Measurements from ENCODE around the gene METRNL. TPM values are rescaled to one million over a fixed set of nuclear protein-coding genes. Genes with fewer than 3 reads are reported as not detected.

METRNL gene
- polyA plus RNA-seq, 3 donors = 34.3 to 65.4 (median 61.8) TPM

DNA sequence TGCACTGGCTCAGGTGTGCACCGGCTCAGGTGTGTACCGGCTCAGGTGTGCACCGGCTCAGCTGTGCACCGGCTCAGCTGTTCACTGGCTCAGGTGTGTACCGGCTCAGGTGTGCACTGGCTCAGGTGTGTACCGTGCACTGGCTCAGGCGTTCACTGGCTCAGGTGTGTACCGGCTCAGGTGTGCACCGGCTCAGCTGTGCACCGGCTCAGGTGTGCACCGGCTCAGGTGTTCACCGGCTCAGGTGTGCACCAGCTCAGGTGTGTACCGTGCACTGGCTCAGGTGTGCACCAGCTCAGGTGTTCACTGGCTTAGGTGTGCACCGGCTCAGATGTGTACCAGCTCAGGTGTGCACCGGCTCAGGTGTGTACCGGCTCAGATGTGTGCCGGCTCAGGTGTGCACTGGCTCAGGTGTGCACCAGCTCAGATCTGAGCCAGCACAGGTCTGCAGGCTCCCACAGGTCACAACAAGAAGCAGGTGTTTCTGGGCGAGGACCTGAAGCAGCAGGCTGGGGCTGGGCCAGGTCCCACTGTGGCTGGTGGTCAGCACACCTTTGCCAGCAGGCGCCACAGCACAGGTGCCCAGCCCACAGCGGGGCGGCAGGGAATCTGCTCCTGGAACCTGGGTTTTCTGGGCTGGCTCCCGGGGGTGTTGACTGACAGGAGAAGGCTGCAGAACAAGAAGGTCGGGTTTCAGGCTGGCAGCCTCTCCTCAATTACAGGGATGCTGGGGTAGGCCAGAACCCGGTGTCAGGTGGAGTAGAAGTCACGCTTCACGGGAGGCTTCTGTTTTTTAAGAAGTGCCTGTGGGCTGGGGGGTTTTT lies 17.2 kb downstream of the METRNL start:
- peak in 3 of 11 donors; percentile 71 to 81 (median 80) for DNase-seq (ENCODE audit: extremely low read depth in 1 of 11, low read depth in 9 of 11, low spot score in 4 of 11)

DNA sequence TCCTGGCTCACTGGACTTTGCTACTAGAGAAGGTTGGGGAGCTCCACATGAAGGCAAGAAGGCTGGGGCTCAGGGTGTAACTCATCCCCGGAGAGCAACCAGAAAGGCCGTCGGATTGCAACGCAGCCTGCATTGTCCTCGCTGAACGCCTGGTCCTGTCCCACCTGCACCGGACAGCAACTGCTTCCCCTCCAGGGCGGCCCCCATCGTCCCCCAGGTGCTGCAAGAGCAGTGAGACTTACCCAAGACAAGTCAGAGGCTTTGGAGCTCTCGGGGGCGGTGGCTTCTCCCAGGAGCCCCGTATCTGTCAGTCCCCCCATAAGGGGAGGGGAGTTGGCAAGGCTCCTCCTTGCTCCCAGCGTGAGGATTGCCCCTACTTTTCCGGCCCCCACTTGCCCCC lies 18.4 kb downstream of the METRNL start:
- DNase-seq (ENCODE audit: extremely low read depth in 1 of 11, low read depth in 9 of 11, low spot score in 4 of 11) = no peak

DNA sequence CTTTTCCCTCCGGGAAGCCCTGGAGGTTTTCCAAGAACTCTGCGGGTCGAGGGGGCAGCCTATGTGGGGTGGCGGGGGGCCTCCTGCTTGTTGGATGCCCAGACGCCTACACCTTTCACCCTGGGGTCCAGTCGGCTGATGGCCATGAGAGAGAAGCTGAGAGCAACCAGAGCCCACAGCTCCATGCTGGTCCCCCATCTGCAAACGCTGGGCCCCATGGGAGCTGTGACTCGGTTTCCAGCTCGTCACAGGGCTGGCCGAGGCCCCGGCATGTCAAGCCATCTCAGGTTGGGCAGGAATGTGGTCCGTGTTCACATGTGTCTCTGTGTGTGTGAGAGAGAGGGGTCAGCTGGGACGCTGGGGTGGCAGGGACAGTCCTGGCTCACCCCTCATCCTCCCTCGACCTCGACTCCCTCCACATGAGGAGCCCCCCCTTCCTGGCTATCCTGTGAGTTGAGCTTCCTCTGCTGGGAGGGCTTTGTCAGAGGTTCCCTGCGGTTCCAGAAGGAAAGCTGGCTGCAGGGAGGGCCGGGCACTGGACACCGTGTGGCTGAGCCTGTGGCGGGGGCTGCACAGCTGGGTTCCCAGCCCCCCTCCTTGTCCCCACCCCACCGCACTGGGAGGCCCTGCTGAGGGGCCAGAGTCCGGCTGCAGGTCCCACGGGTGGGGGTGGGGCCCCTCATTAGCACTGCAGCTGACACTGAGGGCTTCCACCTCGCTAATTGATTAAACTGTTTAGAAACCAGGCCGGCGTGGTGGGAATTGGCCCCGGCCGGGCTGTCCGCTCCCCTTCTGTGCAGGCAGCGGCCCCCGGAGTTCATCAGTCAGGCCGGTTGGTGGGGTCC lies 19.1 kb downstream of the METRNL start:
- no peak for DNase-seq (ENCODE audit: extremely low read depth in 1 of 11, low read depth in 9 of 11, low spot score in 4 of 11)

DNA sequence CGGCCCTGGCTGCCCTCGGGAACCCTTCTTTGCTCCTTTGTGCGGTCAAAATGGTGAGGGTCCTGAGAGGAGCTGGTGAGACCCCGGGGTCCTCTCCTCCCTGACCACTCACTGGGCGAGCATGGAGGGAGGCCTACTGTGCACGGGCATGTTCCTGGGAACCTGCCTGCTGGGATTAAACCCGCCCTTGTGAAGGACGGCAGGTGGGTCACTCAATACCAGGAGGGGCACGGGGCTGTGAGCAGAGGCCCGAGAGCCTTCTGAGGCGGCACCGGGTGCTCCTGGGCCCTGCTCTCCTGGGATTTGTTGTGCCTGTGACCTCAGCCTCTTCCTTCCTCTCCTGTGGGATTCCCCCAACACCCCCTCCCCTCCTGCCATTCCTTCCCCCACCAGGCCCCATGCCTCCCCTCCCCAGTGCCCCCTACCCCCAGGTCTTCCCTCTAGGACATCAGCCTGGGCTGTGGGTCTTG lies 19.7 kb downstream of the METRNL start:
- DNase-seq (ENCODE audit: extremely low read depth in 1 of 11, low read depth in 9 of 11, low spot score in 4 of 11) = no peak

DNA sequence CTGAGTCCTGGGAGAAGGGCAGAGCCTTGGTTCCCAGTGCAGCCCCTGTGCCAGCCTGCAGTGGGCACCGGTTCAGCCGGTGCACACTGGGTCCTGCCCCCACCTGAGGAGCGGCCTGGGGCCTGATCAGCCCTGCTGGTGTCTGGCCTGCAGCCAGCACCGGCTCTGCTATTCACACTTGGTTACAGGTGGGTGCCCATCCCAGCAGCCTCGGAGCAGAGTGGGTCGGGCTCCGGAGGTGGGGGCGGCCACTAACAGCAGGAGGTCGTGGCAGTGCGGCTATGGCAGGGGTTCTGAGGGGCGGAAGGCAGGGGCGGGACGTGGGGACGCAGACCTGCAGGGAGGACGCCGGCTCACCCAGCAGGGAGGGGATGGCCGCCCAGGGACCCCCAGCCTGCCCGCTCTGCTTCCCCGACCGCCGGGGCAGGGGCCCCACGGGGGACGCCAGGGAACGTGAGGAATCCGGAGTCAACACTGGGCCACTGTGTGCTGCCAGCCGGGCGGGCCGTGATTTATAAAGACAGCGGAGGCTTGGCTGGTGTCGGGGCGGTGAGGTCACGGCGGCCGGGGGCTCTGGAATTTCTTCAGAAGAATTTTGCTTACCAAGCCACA lies 20.3 kb downstream of the METRNL start:
- DNase-seq (ENCODE audit: extremely low read depth in 1 of 11, low read depth in 9 of 11, low spot score in 4 of 11) = peak in 2 of 11 donors; percentile 68 to 78

DNA sequence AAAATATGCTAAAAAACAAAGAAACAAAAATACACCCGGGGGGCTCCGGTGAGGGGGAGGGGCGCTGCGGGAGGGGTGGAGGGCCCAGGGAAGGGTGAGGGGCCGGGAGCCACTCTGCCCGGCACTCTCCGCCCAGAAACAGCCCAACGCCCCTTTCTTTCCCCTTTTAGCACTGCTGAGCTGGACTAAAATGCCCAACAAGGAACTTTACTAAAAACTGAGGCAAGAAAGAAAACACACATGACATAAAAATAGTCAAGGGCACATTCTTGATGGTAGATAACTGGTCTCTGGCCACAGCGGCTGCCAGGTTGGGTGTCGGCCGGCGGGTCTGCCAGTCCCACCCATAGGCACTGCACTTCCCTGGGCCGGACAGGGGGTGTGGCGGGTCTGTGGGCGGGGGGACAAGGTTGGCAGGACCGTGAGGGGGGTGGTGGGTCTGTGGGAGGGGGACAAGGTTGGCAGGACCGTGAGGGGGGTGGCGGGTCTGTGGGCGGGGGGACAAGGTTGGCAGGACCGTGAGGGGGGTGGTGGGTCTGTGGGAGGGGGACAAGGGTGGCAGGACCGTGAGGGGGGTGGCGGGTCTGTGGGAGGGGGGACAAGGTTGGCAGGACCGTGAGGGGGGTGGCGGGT lies 20.9 kb downstream of the METRNL start:
- no peak for DNase-seq (ENCODE audit: extremely low read depth in 1 of 11, low read depth in 9 of 11, low spot score in 4 of 11)

DNA sequence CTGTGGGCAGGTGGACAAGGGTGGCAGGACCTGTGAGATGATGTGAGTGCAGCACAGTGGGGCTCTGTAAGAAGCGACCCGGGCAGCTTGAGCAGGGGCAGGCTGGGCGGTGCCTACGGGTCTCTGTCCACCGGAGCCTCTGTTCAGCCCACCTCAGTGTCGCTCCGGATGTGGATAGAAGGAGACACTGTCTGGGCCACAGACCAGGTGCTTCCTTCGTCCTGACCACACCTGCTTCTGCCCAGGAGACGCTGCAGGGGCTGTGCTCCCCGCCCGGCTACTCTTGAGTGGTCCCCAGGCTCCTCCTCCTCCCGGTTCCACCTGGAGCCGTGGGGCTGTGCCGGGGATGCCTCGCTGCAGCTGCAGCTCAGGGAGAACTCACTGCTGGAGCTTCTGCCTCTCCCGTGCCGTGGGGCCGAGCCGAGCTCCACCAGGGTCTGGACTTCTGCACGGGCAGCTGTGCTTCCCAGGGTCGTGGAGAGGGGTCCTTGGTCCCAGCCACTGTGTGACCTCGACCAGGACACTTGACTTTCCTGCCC lies 21.5 kb downstream of the METRNL start:
- no peak for DNase-seq (ENCODE audit: extremely low read depth in 1 of 11, low read depth in 9 of 11, low spot score in 4 of 11)

DNA sequence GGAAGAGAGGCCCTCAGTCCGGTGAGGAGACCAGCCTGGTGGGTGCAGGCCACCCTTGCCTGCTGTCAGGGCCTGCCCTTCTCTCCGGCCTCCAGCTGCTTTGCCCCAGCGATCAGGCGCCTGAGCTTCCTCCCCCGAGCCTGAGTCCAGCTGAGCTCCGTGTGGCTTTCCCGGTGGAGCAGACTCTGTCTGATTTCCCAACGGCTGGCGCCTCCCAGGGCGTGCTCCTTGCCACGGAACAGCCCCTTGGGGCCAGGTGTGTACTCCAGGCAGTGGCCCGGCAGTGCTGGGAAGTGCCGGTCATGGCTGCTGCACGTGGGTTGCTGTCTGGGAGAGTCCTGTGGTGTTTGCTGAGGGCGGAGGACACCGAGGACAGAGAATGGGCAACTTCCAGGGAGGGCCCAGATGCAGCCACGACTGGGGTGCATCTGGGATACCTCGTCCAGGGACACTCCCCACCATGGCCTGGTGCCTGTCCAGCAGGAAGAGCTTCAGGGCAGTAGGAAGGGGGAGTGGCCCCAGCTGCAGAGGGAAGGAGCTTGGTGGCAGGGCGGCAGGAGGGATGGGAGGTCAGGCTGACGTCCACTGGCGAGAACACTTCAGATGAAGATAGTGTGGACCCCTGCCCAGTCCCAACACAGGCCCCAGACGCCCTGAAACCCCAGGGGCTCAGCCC lies 22.5 kb downstream of the METRNL start:
- no peak for DNase-seq (ENCODE audit: extremely low read depth in 1 of 11, low read depth in 9 of 11, low spot score in 4 of 11)

DNA sequence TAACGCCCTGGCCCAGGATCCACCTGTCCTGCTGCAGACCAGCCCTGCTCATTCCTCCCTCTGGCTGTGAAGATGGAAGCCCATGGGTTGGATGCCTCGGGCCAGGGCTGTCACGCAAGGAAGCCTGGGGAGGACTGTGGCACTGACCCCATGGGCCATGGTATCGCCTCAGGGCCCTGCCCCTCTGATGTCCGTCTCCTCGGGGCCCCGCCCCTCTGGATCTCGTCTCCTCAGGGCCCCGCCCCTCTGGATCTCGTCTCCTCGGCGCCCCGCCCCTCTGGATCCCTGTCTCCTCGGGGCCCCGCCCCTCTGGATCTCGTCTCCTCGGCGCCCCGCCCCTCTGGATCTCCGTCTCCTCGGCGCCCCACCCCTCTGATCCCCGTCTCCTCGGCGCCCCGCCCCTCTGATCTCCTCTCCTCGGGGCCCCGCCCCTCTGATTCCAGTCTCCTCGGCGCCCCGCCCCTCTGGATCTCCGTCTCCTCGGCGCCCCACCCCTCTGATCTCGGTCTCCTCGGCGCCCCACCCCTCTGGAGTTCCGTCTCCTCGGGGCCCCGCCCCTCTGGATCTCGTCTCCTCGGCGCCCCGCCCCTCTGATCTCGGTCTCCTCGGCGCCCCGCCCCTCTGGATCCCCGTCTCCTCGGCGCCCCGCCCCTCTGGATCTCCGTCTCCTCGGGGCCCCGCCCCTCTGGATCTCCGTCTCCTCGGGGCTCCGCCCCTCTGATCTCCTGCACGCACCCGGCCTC lies 24.0 kb downstream of the METRNL start:
- DNase-seq (ENCODE audit: extremely low read depth in 1 of 11, low read depth in 9 of 11, low spot score in 4 of 11) = no peak

DNA sequence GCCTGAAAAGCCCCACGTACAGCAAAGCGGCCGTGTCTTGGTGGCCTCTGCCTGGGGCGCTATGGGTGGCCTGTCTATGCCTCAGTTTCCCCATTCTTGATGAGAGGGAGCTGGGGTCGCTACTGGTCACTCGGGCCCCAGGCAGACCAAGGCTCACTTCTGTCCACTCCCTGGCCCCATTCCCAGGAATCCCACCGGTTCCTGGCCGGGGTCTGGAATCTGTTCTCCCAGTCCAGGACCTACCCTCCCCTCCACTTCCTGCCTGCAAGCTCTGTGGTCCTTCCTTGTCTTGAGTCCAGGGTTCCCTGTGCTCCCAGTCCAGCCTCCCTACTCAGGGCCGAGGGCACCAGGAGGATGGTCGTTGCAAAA lies 24.5 kb downstream of the METRNL start:
- DNase-seq (ENCODE audit: extremely low read depth in 1 of 11, low read depth in 9 of 11, low spot score in 4 of 11) = no peak

DNA sequence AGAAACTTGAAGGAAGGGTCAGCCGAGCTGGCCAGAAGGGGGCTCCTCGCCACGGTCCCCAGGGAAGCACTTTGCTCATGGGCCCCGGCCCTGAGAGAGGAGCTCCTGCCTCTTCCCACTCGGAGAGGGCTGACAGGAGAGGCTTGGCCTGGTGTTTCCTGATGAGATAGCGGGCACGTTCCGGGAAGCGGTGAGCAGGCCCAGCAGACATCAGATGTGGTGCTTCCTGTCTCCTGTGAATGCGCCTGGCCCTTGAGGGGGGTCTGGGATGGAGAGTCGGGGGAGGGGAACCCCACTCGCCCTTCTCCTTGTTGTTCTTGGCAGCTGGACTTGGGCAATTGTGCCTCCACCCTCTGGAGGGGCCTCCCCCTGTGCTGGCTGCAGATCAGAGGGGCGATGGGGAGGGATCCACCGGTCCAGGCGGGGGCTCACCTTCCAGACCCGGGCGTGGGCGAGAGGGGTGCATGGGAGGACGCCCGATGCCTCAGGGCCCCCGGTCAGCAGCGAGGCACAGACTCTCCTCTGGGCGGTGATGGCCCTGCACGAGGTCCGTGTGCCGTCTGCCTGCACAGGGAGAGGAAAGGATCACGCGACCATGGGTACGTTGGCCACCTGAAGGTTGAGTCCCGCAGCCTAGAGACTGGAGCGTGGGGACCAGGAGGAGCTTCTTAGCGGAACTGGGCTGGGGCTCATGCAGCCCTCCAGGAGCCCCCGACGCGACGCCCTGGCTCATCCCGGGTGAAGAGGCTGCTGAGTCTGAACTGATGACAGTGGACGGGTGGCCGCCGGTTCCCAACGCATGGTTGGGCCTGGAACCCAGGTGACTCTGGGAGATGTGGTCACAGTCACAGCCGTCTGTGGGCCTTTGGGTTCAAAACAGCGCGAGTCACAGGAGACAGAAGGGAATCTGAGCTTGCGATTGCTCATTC lies 25.4 kb downstream of the METRNL start:
- DNase-seq (ENCODE audit: extremely low read depth in 1 of 11, low read depth in 9 of 11, low spot score in 4 of 11) = no peak

DNA sequence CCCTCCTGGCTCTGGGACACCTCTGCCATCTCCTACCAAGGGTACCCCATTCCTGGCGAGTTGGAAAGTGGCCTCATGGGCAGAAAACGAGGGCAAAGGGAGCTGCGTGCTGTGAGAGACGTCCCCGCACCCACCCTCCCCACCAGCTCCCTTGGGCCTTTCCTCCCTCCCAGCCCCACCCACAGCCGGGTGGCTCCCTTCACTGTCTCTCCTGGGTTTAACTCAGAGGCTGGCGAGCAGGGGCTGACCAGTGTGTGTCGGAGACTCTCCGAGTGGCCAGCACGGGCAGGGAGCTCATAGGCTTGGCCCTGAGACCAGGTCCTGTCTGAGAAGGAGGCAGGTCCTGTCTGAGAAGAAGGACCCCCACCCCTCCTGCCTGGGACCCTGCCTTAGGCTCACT lies 26.1 kb downstream of the METRNL start:
- no peak for DNase-seq (ENCODE audit: extremely low read depth in 1 of 11, low read depth in 9 of 11, low spot score in 4 of 11)

DNA sequence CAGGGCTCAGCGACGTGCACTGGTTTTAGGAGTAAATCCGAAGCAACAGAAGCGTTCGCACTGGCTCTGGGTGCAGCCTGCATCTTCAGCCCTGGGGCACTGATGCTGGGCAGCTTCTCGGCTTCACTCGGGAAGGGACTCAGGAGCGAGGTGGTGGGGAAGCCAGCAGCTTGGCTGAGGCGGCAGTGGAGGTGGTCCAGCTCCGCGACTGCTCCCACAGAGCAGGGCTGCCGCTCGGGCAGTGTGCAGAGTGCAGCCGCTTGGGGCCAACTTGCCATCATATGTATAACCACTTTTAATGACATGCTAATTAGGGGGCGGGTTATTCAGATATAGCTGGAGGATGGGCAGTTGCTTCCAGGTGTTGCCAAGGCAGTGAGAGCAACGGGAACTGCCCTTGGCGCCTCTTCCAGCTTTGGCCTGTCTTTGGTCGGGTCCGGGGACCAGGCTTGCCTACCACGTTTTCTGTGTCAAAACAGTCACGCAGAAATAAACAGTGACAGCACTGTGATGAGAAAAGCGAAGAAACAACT lies 26.7 kb downstream of the METRNL start:
- no peak for DNase-seq (ENCODE audit: extremely low read depth in 1 of 11, low read depth in 9 of 11, low spot score in 4 of 11)

DNA sequence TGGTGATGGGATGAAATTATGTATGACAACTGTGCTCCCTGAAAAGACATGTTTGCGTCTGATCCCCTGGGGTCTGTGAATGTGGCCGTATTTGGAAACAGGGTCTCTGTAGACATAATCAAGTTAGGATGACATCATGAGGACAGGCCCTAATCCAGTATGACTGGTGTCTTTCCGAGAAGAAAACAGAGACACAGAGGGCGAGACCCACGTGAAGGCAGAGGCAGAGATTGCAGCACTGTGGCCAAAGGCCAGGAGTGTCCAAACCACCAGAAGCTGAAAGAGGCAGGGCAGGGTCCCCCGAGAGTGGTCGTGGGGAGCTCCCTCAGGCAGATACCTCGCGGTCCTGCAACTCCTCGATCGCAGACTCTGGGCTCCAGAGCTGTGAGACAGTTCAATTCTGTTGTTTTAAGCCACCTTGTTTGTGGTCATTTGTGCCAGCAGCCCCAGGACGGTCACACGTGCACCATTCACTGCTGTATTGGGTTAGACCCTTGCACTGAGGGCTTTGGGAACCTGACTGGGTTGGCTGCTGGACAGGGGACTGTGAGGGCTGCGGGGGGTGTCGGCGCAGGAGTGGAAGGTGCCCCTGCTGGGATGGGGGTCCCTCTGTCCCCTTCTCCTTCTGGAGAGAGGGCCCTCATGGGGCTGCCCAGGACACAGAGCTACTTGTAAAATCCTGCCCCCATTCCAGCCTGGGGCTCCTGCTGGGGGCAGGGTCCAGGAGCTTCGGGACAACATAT lies 27.7 kb downstream of the METRNL start:
- DNase-seq (ENCODE audit: extremely low read depth in 1 of 11, low read depth in 9 of 11, low spot score in 4 of 11) = no peak

DNA sequence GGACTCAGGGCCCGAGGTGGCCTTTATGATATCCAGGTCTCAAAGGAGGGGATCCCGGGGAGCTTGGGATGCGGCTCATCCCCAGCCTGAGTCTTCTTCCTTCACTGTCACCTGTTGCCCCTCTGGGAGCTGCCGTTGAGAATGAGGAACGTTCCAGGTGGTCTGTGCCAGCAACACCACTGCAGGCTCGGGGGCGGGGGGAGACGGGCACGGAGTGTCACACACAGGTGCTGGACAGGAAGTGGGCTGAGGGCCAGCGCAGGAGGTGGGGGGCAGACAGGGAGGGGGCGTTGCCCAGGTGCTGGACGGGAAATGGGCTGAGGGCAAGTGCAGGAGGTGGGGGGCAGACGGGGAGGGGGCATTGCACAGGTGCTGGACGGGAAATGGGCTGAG lies 28.2 kb downstream of the METRNL start:
- no peak for DNase-seq (ENCODE audit: extremely low read depth in 1 of 11, low read depth in 9 of 11, low spot score in 4 of 11)

DNA sequence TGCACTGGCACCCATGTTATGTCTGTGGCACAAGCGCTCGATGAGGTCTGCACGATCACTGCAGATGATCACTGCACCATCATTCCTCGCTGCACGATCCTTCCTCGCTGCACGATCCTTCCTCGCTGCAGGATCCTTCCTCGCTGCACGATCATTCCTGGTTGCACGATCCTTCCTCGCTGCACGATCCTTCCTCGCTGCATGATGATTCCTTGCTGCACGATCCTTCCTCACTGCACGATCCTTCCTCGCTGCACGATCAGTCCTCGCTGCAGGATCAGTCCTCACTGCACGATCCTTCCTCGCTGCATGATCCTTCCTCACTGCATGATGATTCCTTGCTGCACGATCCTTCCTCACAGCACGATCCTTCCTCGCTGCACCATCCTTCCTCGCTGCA lies 29.3 kb downstream of the METRNL start:
- DNase-seq (ENCODE audit: extremely low read depth in 1 of 11, low read depth in 9 of 11, low spot score in 4 of 11) = no peak
